Activated CD8-positive, alpha-beta memory T cell treated with anti-CD3 and anti-CD28 coated beads for 48 hours (primary cell): ENCODE measurements around the gene ACTG1.

Source experiments
- DNase-seq, 3 experiments: peaks; one replicate each; pipeline ENCODE4 v3.0.0-alpha.2; 2020; ENCODE audit warnings: low read depth in 2 of 3, low spot score in 2 of 3

The ACTG1 gene

DNA sequence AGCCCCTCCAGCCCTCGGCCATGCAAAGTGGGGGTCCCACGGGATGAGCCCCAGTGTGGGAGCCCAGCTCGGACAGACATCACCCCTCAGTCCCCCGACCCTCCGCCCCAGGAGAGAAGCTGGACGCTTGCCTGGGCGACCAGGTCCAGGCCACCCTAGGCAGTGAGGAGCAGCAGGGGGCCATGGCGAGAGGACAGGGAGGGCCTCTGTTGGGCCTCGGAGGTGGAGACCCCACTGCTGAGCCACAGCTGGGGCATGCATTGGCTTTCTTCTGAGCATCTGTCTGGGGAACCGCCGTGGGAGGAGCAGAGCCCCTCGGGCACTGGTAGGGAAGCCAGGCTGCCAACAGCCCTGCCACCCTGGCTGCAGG, 13.0 kb downstream of the ACTG1 start:
- DNase-seq: no peak

DNA sequence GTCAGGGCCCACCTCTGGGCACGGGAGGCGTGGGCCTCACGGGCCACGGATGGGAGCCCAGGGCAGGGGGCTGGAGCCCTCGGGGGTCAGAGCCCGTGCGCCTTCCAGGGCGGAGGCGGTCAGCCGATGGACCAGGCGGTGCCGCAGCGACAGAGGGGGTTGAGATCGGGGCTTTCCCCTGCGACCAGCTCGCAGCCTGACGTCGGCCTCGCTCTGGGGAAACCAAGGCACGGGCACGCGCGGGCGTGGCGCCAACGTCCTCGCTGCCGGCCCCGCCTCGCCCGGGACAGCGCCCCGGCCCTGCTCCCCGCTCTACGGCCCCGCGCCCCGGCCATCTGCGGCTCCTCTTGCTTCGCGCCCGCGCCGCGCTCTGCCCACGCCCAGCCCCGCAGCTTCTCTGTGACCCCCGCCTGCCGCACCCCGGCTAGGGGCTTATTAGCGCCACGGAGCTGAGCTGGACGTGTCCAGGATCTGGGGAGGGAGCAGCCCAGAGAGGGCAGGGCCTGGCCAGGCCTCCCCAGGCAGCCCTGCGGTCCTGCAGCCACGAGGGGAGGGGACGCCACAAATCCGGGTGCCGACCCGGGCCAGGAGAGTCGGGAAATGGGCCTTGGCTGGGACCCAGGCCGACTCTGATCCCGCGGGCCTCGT, 13.5 kb downstream of the ACTG1 start:
- DNase-seq: no peak

DNA sequence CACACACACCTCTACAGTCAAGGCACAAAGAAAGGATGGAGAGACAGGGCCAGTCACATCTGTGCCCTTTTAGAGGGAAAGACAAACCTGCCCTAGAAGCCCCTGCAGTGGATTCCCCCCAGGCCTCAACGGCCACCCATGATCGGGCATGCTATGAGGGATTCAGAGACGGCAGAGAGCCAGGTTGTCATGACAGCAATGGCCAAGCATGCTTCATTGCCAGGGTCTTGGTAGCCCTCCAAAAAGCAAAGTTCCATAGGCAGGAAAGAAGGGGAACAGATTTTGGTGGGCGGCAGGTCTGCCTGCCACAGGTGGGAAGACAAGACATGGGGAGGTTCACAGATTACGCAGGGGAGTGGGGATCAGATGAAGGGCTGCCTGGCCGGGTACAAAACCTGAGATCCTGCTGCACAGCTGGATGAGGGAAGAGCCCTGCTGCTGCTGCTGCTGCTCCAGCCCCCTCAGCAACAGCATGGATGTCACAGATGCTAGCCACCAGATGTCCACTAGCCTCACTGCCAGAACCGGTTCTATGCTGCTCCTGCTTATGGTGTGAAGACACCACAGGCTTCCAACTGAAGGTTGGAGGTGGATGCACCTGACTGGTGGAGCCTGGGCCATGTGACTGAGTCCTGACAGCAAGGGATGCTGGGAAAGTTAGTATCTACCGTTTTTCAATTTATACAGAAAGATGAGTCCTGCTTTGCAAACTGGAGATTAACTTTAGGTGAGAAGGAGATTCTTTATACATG, 17.8 kb downstream of the ACTG1 start:
- no peak for DNase-seq

DNA sequence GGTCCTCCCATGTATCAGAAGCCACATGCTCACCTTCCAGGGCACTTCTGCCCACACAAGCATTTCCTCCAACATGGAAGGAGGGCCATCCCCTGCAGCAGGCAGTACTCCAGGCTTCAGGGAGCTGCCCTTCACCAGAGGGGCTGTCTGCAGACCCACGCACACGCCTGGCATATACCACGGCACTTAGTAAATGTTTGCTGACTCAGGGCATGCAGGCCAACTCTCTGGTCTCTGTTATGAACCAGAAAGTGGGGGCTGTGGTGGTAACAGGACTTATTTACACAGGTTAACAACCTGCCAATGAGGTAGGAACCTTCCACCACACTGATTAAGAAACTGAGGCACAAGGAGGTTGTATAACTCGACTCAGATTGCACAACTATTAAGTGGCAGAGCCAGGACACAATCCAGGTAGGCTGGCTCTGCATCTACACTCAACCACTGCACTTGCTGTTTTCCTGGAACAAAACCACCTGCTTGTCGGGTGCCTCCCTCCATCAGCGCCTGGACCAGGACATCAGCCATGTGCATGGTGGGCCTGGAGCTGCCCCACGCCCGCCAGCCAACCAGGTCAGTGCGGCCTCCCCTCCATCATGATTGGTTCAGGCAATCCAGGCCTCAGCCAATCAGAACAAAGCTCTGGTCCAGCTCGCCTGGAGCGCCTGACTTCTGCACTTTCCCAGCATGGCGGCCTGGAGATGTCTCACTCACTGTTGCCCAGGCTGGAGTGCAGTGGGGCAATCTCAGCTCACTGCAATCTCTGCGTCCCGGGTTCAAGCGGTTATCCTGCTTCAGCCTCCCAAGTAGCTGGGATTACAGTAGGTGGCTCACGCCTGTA, 19.2 kb downstream of the ACTG1 start:
- no peak for DNase-seq

DNA sequence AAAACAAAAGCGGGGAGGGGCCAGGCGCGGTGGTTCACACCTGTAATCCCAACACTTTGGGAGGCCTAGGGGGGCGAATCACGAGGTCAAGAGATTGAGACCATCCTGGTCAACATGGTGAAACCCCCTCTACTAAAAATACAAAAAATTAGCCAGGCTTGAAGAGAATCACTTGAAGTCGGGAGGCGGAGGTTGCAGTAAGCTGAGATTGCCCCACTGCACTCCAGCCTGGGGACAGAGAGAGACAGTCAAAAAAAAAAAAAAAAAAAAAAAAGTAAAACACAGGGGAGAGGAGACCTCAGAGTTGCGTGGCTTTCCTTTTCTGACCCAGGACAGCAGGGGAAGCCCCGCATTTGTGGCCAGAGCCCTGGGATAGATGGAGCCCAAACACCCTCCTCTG, 19.9 kb downstream of the ACTG1 start:
- DNase-seq: no peak

DNA sequence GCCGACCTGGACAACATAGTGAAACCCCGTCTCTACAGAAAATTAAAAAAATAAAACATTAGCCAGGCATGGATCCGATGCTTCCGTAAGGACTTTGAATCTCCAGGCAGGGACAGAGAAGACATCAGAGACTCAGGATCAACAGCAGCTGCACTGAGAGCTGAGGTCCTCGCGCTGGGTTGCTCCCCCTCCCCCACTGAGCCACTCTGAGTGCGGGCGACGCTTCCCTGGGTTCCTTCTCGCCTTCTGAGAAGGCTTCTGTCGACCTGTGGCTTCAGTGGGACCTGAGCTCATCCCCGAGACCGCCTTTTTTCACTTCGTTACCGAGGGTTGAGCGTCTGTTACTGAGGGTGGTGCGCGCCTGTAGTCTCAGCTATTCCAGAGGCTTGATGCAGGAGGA, 20.4 kb downstream of the ACTG1 start:
- no peak for DNase-seq

DNA sequence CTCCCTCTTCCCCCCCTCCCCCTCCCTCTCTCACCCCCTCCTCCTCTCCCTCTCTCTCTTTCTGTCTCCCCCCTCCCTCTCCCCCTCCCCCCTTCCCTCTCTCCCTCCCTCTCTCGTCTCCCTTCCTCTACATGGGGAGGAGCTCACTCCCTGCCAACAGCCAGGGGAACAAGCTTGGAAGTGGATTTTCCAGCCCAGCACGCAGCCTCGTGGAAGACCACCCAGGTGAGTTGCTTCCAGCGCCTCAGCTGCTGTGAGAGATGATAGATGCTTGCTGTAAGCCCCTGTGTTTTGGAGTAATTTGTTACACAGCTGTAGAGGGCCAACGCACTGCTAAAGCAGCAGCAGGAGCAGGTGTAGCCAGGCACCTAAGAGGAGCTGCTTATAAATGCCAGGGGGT, 20.8 kb downstream of the ACTG1 start:
- DNase-seq: no peak

DNA sequence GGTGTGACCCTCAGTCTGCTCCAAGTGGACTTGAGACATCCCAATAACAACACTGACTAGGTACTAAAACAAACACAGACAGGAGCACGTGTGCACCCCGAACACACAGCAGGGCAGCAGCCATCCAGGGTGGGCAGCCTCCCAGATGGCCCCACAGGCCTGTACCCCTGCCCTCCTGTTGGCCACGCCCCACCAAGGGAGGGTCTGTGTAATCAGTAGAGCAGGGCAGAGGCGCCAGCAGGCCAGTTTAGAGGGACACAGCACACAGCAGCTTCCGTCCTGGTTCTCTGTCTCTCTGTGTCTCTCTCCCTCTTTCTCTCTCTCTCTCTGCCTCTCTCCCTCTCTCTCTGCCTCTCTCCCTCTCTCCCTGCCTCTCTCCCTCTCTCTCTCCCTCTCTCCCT, 21.4 kb downstream of the ACTG1 start:
- DNase-seq: no peak

DNA sequence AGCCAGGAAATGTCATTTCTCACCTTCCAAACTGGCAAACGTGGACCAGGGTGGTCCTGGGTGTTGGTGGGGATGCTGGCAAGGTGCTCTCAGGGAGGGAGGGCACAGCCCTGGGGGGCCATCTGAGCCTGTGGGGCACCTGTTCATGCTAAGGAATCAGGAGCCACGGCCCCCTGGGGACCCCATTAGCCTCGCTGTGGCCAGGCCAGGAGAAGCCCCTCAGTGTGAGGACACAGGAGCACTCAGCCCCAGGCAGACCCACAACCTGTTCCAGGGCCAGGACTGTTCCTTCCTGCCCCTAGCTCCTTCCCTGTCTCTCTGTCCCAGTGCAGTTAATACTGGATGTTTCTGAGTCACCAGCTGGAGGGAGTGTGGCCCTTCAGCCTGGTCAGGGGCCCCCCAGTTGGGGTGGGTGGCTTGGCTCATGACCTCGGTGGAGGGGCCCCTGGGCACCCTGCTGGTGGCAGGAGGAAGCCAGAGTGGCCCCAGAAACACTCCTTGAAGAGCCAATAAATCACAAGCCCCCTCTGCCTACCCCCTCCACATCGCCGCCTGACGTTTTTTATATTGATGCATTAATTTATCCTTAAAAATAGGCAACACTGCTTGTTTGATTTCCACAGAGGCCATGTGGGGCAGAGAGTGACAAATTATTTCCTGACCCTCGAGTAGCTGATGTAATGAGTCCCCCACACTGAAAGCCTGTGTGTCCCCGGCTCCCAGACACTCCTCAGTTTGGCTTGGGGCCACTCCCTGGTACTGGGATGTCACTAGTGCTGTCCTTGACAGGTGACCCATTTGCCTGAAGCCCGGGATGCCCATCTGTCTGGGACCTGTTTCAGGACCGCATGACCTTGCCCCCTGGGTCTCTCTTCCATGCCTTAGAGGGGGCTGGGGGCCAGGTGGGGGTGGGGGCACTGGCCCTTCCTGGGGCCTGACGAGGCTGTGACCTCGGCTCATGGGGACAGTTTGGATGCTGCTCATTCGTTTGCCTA, 22.3 kb downstream of the ACTG1 start:
- DNase-seq: no peak

DNA sequence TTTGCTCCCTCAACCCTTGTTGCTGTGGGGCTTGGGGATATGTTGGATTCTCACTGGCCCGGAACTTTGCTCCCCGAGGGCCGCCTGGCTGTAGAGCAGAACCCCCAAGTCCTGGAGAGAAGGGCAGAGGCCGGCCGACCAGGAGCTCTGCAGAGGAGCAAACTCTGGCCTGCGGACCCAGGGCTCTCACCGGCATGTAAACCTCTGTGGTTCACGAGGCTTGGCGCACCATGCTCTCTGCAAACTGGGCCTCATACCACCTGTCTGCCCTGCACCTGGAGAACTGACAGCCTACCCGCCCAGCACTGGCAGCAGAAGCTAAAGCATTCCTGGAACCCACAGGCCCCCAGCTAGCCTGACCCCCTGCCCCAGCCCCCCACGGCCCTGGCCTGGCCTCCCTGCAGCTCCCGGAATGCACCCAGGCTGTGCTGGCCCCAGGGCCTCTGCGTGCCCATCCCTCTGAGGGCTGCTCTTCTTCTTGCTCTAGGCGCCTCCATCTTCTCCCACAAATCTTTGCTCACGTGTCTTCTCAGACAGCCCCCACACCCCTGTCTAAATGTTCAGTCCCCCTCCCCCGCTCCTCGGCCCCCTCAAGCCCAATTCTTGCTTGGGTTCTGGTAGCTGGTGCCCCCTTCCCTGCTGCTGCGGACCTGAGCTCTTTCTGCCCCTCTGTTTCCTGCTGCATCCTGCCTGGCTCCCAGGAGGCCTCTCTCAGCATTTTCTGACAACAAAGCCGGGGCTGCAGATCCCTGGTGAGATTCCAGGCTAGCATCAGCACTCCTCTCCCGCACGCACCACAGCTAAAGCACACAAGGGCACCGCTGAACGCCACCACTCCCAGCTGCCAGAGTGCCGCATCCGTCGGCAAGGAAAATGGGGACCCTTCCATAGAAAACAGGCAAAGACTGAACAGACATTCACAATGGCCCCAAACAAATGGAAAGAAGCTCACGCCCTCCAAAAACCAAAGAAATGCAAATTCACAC, 23.3 kb downstream of the ACTG1 start:
- no peak for DNase-seq

DNA sequence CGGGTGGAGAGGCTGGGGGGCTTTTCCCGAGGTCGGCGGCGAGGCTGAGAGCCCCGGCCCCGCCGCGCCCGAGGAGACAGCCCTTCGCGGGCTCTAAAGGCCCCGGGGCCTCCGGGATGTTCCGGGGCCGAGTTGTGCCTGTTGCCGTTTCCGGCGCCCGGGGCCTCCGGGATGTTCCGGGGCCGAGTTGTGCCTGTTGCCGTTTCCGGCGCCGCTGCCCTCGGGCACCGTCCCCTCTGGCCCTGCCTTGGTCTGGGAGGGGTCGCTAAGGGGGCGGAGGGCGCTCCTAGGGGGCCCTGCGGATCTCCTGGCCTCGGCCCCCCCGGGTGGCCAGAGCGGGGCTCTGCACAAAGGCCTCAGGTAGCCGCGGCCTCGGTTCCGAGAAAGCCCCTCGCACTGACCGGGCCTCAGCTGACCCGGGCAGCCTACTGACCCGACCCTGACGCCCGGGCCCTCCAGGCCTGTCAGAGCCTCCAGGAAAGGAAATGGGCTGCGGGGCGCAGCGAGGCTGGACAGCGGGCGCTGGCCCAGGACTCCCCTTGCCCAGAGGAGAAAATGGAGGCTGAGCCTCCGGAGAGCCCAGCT, 24.2 kb downstream of the ACTG1 start:
- DNase-seq: no peak

DNA sequence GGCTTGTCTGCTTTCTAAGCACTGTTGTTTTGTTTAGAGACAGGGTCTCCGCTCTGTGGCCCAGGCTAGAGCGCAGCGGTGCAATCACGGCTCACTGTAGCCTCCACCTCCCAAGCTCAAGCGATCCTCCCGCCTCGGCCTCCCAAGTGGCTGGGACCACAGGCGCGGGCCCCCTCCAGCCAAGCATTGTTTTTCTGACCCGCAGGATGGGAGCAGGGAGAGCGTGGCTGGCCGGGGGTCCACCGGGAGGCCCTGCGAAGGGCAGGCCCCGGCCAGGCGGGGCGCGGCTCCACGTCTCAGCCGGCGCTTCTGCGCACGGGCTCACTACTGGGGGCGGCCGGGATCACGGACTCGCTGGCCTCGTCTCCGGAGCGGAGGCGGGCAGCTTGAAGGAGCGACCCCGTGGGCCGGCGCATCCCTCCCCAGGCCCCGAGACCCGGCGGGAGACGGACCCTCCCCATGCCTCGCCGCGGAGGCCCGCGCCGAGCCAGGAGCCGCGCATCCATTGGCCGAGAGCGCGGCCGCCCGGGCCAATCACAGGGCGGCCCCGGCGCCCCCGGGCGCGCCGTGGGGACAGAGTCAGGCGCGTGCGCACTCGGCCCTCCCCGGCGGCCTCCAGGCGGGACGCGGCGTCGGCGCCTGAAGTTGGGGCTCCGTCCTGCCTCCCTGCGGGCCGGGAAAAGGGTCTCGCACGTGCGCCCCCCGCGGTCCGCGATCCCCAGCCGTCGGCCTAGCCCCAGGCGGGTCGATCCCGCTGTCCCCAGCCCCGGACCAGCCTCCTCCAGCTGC, 24.9 kb downstream of the ACTG1 start:
- DNase-seq: peak in 2 of 3 experiments; percentile 55 to 66

DNA sequence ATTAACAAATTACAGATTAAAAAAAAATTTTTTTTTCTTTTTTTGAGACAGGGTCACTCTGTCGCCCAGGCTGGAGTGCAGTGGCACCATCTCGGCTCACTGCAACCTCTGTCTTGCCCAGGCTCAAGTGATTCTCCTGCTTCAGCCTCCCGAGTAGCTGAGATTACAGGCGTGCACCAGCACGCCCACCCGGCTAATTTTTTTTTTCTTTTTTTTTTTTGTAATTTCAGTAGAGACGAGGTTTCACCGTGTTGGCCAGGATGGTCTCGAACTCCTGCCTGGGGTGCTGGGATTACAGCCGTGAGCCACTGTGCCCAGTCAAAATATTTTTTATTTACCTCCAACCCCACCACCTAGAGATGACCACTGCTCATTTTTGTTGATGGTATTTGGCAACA, 25.5 kb downstream of the ACTG1 start:
- DNase-seq: no peak

DNA sequence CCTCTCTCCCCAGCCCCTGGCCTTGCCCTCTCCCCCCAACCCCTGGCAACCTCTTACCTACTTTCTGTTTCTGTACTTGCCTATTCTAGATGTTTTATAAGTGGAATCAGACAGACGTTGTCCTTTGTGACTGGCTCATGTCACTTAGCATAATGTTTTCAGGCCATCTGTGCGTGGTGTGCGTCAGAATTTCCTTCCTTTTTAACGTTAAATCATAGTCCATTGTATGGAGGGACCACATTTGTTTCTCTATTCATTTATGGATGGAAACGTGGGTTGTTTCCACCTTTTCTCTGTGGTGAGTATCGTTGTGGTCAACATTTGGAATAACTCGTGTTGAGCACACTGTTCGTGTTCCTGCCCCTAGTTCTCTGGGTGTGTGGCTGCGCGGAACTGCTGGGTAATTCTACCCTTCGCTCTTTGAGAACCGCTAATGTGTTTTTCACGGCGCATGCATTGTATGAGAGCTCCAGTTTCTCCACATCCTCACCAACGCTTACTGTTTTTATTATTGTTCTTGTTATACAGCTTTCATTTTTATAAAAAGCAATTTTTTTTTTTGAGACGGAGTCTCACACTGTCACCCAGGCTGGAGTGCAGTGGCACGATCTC, 26.3 kb downstream of the ACTG1 start:
- DNase-seq: no peak

DNA sequence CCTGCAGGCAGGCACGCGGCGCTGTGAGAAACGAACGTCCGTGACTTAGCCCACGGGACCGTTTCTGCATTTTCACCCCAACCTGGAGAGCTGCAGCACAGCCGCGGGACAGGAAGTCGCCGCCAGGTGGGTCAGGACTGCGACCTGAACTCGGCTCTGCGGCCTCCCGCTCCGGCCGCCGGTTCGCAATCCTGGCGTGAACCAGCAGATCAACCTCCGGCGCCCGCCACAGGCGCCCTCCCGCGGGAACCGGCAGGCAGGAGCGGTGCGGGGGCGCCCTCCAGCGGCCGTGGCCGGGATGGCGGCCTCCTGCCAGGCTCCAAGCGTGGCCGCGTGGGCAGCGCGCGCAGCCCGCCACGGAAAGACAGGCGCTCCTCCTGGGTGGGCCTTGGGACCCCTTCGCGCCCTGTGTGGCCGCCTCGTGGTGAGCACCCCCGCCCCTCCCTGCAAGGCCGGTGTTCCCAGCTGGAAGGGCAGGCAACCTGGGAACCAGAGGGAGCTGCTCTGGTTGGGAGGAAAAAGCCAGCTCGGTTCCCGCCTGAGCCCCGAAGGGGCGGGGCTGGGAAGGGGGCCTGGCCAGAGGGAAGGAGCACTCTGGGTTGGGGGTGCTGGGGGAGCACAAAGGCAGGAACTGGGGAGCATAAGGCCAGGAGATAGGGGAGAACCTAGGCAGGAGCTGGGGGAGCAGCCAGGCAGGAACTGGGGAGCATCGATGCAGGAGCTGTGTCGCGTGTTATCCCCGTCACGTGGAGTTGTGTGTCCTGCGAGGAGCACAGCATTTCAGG, 28.2 kb downstream of the ACTG1 start:
- DNase-seq: peak; percentile 84 to 85 (median 84)

DNA sequence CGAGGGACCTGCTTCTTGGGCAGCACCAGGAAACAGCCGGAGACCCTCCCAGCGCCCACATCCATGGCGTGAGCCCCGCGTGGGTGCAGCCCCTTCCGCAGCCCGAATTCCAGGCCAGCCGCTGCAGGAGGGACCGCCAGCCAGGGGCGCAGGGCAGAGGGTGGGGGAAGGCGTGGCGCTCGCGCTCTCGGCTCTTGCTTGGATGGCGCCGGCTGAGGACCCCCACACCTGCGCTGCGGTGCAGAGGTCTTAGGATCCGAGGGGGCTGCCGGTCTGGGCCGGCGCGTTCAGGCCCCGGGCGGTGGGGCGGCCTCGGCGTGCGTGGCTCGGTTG, 28.8 kb downstream of the ACTG1 start:
- DNase-seq: no peak

DNA sequence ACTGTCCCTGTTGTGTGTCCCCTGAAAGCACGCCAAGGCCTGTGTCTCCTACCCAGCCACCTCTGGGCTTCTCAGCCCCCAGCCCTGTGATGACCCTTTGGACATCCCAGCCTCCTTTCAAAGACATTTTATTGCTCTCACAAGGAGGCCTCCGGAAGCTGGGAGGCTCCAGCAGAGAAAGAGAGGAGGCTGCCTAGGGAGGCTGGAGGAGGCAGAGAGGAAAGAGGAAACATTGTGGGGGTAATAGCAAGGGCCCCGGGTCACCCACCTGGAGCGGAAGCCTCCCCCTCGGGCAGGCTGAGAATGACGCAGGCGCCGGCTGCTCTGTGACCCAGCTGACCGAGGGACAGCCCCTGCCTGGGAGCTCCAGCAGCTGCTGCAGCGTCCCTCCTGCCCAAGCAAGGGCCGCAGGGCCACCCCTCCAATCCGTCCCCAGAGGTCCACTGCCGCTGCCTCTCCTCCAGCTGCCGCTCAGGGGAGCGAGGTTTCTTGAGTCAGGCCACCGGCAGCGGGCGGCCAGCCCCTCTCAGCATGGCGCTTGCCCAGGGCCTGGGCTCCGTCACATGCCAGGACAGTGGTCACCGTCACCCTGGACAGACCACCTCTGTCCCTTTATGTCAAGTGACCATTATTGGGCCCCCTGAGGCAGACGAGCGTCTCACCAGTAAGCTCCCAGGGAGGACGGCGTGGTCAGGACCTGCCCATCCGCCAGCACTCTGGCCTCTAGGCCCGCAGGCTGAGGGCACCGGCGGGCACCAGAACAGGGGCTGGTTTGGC, 29.3 kb downstream of the ACTG1 start:
- DNase-seq: no peak
